ENCODE data around the gene REV3L.
"Not testable (repeated sequence)": the region's sequence is repeated elsewhere in the genome, so short reads cannot be mapped to it uniquely, and the experiment has no call there.

REV3L gene

GRCh38 chr6:111482959-111483735, at the start of gene REV3L:
Gene REV3L (minus strand): TSS chr6:111483218. CDS start chr6:111482888, 330 bp downstream.
- DNase-seq (ENCODE audit: low read depth), result no peak

GRCh38 chr6:111531185-111531584, 48.2 kb upstream of the REV3L start:
- no peak for DNase-seq (ENCODE audit: low read depth)

- no peak for DNase-seq (ENCODE audit: low read depth)
Observed at GRCh38 chr6:111530667-111531066, 47.6 kb upstream of the REV3L start.

- no peak for DNase-seq (ENCODE audit: low read depth)
Observed at GRCh38 chr6:111530218-111530617, 47.2 kb upstream of the REV3L start.

GRCh38 chr6:111527367-111527766, 44.3 kb upstream of the REV3L start:
- no peak for DNase-seq (ENCODE audit: low read depth)

GRCh38 chr6:111524735-111525134, 41.7 kb upstream of the REV3L start:
- DNase-seq (ENCODE audit: low read depth), result no peak

- DNase-seq (ENCODE audit: low read depth), result no peak
Observed at GRCh38 chr6:111524252-111524651, 41.2 kb upstream of the REV3L start.

GRCh38 chr6:111523484-111524167, 40.6 kb upstream of the REV3L start:
- no peak for DNase-seq (ENCODE audit: low read depth)

- DNase-seq (ENCODE audit: low read depth), result no peak
Observed at GRCh38 chr6:111522393-111523020, 39.5 kb upstream of the REV3L start.

- DNase-seq (ENCODE audit: low read depth), result no peak
Observed at GRCh38 chr6:111521497-111522270, 38.7 kb upstream of the REV3L start.

GRCh38 chr6:111520524-111520923, 37.5 kb upstream of the REV3L start:
- DNase-seq (ENCODE audit: low read depth), result no peak

- no peak for DNase-seq (ENCODE audit: low read depth)
Observed at GRCh38 chr6:111517965-111518364, 34.9 kb upstream of the REV3L start.

- DNase-seq (ENCODE audit: low read depth), result no peak
Observed at GRCh38 chr6:111515259-111515658, 32.2 kb upstream of the REV3L start.

GRCh38 chr6:111514531-111514930, 31.5 kb upstream of the REV3L start:
- DNase-seq (ENCODE audit: low read depth), result not testable (repeated sequence)

GRCh38 chr6:111507219-111507618, 24.2 kb upstream of the REV3L start:
- not testable (repeated sequence) for DNase-seq (ENCODE audit: low read depth)

GRCh38 chr6:111505498-111505897, 22.5 kb upstream of the REV3L start:
- not testable (repeated sequence) for DNase-seq (ENCODE audit: low read depth)

GRCh38 chr6:111503660-111504059, 20.6 kb upstream of the REV3L start:
- DNase-seq (ENCODE audit: low read depth), result no peak

GRCh38 chr6:111503194-111503593, 20.2 kb upstream of the REV3L start:
- no peak for DNase-seq (ENCODE audit: low read depth)

GRCh38 chr6:111502154-111502553, 19.1 kb upstream of the REV3L start:
- DNase-seq (ENCODE audit: low read depth), result no peak

GRCh38 chr6:111499269-111499793, 16.3 kb upstream of the REV3L start:
- DNase-seq (ENCODE audit: low read depth), result no peak

- DNase-seq (ENCODE audit: low read depth), result no peak
Observed at GRCh38 chr6:111494951-111495635, 12.1 kb upstream of the REV3L start.
